NCI-H187 (cell line): ENCODE results near the gene PTPRK.
"Not testable (repeated sequence)": the region's sequence is repeated elsewhere in the genome, so short reads cannot be mapped to it uniquely, and the experiment has no call there.

Experiments
- DNase-seq, 2 experiments: peaks; one replicate each; lab custom pipeline; 2025; lab: John Stamatoyannopoulos, UW

The PTPRK gene

DNA sequence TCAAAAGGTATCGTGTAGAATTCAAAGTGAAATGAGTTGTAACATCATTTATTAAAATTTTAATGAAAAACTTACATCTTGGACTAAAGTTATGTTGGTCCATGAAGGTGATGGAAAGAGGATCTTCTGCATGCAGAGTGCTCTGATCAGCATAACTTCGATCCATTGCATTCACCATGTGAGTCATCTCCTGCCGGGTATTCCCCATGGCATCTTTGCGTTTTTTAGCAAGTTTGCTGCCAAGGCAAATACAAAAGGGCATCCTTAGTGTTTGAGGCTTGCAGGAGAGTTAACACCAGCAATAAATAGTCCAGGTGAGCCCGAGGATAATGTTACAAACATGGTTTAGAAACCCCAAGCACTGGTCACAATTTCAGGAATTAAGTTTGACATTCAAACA lies 515.4 kb downstream of the PTPRK start:
- no peak for DNase-seq

DNA sequence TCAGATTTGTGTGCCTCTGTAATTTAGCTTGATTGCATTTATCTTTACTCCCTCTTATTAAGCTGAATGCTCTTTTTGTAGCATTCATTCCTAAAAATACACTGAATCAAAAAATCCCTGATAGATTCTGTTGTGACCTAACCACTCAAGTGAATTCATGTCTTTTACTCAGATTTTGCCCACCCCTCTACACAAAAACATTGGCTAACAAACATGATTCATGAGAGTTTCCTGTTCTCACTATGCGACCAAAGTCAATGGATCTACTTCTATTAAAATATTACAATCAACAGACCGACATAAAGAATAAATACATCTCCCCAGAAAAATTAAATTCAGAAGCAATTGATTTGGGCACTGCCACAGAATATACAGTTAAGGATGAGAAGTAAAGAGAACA lies 520.0 kb downstream of the PTPRK start:
- no peak for DNase-seq

DNA sequence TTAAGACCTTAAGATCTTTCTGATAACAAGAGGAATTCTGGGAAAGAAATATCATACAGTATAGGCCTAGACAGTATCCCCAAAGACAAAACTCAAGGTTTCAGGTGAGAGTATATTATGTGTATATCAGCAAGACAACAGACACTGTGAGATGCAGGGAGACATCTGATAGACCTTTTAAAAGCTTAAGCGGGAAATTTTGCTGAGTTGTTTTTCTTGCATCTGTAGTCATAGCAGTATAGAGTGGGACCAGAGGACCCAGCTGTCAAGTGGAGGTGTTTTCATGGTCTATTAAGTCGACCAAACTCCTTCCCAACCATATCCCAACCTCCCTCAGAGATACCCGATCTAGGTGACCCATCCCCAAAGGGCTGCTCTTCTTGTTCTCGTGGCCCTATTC lies 521.4 kb downstream of the PTPRK start:
- DNase-seq, result no peak

DNA sequence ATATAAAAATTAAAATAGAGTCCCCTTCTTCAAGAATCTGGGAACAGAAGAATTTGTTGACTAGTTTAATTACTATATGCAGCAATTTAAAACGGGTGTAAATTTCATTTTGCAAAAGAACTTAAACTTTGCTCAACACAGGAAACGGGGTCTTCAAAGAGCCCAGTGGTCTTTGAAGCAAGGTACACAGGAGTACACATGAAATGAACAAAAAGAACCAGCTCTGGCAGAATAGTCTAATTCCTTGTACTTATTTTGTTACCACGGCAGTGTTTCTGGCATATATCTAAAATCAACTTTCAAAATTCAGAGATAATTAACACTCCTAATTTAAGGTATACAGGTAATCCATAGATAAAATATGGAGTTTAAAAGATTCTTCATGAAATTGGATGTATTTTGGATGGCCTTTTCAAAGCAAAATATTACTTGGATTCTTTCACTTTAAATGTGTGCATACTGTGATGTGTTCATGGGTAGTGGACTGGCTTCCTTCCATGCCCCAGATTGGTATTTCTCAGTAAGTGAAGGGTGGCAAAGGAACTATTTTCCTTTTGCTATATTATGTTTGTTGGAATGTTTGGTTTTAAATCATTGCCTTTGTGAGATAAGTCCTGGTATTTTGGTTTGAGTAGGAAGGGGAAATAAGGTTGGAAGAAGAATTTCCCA lies 522.8 kb downstream of the PTPRK start:
- DNase-seq, result no peak

DNA sequence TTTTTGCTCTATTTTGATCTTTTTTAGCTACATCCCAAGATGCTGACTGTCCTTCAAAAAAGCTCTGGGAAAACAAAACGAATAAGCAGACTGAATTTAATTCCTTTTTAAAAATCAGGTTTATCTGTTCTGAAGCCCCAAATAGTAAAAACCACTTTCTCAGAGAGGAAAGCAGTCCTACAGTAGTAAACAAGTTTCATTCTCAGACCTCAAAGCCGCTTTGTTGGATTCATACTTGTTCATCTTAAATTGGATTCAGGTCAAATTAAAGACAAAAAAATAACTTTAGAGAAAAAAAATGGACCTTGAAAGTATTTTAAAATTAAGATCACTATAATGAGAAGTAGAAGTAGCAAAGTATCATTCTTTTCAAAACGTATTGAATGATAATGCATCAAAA lies 523.5 kb downstream of the PTPRK start:
- no peak for DNase-seq

DNA sequence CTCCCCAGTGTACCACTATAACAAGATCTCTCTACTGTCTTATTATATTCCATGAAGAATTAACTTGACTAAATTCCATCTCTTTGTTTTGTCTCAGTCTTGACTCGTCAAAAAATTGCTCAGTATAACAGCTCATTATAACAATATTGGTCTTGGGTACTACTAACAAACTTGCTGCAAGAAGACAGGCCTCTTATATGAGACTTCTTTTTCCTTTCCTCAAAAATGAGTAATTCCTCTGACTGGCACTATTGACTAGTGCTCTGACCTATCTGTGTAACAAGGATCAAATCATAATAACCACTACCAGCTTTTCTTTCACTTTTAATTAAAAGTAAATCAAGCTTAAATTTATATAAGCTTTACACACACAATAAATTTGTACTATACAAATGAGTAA lies 528.3 kb downstream of the PTPRK start:
- no peak for DNase-seq

DNA sequence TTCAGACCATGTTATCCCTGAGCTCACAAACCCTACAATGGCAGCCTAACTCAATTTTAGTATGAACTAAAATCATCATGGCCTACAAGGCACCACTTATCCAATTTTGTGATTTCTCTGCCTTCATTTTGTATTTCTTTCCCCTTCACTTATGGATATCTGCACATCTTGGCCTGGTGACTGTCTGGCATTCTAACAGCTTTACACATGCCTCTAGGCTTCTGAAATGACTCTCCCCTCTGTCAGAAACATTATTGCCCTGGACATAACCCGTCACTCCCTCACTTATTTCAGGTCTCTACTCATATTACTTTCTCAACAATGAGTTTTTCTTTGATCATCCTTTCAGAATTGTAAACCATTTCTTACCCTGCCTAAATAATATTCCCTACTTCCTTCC lies 530.3 kb downstream of the PTPRK start:
- DNase-seq, result no peak

DNA sequence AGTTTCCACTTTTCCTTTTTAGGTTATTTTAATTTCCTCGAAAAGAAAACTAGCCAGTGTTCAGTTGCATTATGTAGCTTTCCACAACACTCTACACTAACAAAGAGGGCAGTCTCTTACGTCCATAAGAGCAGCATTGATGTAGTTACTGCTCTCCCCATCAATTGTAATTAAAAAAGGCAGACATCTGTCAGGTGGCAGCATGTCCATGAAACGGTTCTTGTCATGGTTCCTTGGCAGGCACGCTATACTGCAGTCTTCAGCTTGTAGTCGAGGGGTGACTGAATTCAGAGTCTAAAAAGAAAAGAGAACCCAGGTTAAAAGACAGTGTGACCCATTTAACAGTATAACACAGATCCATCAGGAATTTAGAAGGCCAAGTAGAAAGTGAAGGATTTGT lies 539.4 kb downstream of the PTPRK start:
- no peak for DNase-seq

DNA sequence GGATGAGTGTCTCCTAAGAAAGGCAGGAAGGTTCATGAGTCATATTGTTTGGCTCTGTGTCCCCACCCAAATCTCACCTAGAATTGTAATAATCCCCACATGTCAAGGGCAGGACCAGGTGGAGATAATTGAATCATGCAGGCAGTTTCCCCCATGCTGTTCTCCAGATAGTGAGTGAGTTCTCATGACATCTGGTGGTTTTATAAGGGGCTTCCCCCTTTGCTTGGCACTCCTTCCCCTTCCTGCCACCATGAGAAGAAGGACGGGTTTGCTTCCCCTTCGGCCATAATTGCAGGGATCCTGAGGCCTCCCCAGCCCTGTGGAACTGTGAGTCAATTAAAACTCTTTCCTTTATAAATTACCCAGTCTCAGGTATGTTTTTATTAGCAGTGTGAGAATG lies 542.2 kb downstream of the PTPRK start:
- DNase-seq, result not testable (repeated sequence)

DNA sequence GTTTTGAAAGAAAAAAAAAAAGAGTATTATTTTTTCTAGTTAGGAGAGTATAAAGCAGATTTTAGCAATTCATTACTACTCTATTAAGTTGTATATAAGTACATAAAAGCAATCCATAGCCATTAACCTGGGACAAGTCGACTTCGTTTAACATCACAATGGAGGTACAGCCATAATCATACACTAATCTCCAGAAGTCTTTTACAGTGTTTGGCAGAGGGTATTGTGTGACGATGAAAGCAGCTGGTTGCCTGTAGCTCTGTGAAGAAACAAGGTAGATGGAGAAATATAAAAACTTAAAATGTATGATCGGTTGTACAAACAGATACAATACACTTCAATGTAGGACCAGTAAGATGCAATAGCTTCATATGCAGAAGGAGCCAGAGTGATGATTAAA lies 543.6 kb downstream of the PTPRK start:
- no peak for DNase-seq

DNA sequence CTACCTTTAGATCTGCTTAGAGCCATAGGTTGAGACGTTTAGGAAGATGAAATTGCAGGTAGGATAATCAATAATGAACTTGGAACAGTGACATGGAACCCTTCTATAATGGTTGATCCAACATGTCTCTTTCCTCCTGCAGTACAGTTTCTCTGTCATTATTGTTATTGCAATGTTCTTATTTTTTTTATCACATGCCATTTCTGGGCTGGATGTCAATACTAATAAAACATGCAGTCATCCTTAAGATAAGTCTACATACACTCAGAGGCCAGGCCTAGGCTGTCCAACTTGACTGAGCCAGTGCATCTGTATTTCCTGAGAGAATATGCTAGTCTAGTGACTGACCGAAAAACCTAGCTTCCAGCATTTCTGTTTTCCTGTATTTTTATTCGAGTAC lies 544.3 kb downstream of the PTPRK start:
- DNase-seq, result no peak

DNA sequence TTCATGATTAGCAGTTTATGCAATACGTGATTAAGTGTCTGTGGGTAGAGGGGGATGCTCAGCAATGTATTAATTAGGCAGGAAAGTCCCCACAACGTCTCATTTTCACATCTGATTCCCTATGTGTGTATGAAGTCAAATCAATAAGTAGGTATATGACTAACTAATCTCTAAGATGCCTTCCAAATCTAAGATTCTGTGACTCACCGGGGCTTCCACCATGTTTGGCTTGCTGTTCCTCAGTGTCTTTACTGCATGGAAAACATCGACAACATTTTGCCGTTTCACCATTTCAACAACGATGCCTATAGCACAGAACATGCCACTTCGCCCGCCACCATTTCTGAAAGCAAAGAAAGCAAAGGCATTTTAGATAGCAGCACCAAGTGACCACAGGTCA lies 547.6 kb downstream of the PTPRK start:
- DNase-seq, result no peak

DNA sequence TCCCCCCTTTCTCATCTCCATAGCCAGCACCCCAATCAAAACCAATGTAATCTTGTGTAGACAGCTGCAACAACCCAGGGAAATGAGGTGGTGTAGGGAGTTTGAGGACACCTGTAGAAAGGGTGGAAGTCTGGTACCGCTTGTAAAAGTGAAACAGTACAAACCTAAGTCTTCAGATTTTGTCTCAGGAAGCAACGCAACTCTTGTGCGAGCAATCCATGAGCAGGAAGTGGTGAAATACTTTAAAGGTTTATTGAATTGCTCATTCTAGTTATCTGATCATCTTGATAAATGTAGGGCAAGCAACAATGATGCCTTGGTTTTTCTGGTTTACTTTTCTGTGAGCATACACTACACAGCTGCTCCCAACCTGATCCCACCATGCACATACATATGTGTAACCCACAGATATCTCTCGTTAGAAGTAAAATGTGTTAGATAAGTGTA lies 548.4 kb downstream of the PTPRK start:
- no peak for DNase-seq

DNA sequence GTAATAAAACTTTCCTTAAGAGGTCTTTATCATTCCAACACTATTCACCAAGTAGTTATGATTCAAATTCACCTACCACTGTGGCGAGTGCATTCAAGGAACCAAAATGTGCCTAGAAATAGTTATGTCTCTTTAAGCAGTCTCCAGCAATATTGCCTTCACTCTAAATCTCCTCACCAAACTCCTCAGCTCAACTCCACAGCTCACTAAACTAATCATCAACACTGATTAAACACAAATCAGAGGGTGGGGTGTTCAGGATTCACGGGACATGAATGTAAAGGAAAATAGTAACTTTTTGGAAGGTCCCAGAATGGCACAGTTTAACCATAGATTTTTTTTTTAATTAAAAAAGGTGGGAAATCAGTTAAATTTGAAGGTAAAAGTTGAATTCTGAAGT lies 549.0 kb downstream of the PTPRK start:
- DNase-seq, result no peak

DNA sequence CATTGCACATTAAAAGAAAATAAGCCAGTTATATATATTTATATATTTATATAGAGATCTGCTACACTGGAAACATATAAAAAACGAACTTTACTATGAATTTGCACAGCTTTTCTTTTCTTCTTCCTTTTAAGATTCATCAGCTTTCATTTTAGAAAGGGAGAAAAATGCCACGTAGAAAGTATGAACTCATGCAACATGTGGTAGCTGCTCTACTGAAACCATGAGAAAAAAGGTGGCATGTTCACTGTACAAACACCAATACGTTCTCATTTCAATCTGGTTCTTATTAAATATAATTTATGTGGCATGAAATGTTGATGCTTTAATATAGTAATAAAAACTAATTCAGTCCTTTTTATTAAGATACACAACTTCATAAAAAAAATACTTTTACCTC lies 550.7 kb downstream of the PTPRK start:
- DNase-seq, result no peak

DNA sequence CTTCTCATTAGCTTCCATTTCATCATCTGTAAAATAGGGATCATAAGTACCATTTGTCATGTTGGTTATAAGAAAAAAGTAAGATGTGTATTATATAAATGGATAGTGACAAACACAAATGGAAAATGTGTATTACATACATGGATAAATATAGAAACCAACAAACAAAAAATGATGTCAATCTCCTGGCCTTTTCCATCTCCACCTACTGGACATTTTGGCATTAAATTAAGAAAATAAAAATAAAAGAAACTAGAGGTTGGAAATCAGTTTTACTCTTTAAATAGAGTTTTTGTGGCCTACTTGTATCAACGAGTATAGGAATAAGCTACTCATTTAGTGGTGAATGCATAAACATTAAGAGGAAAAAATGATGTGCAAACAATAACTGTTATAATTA lies 552.0 kb downstream of the PTPRK start:
- no peak for DNase-seq

DNA sequence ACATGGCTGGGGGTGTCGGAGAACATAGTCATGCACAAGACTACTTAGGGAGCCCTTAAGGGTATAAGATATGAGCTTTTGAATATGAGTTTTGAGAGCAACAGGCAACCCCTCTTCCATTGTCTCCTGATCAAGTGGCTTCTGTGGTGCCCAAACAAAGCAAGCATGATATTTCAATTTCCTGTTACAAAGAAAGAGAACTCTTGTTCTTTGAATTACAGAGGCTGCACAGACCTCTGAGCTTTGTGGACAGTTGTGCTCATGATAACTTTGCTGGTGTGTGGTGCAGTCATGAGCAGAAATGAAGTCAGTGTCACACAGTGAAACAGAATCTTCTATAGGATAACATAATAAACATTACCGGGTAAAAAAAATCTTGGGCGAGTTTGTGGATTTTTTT lies 552.7 kb downstream of the PTPRK start:
- DNase-seq, result no peak

DNA sequence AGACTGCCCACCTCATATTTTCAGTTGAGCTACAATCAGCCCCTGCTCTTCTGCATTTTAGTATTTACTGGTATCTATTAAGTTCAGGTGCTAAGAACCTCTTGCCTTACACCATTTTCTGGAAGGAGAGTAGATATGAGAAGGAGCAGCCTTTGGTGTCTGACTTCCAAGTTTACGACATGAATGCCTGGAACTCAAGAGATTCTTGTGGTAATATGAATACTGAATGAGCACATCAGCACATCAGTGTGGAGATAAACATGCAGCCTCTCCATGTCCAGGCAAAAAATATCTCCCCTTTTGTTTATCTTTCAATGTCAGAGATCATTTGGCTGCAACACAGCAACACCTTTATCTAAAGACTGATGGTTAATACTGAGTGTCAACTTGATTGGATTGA lies 553.8 kb downstream of the PTPRK start:
- no peak for DNase-seq

DNA sequence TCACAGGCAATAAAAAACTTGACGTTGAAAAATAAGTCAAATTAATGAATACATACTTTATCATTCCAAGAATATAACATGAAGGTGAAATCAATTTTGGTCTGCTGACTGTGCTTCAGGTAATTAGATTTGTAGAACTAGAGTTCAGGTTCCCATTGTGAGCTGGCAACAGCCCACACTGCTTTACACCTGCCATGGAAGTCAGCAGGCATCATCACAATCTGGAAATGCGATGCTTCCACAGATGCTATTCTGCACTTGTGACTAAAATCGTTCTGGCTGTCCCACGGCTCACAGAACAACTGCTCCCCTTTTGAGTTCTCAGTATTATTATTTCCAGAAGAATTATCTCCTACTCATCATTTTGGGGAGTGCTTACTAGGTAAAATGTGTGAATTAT lies 556.9 kb downstream of the PTPRK start:
- DNase-seq, result no peak

DNA sequence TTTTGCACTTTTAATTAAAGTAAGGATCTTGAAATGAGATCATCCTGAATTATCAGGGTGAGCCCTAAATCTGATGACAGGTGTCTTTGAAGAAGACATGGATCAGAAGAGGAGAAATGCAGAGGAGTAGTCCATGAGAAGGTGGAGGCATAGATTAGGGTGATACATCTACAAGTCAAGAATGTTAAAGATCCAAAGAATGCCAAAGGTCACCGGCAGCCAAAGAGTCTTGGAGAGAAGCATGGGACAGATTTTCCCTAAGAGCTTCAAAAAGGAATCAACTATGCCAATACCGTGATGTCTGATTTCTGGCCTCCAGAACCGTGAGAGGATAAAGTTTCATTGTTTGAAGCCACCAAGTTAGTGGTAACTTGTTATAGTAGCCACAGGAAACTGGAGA lies 560.5 kb downstream of the PTPRK start:
- no peak for DNase-seq

DNA sequence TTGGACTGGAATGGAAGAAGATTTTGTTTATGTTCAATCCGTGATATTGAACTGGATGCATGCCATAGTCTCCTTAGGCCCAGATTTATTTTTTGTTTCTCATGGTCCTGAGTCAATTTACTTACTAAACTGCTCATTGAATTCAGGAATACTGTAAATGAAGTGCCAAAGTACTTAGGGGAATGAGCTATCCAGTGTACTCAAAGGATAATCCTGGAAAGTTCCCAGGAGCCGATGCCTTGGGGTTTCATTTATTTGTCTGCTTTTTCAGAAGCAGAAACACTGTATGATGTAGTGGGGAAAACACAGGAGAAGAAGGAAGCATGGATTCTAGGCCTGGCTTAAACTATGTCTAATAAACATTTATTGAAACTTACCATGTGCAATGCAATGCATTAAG lies 563.4 kb downstream of the PTPRK start:
- DNase-seq, result no peak

DNA sequence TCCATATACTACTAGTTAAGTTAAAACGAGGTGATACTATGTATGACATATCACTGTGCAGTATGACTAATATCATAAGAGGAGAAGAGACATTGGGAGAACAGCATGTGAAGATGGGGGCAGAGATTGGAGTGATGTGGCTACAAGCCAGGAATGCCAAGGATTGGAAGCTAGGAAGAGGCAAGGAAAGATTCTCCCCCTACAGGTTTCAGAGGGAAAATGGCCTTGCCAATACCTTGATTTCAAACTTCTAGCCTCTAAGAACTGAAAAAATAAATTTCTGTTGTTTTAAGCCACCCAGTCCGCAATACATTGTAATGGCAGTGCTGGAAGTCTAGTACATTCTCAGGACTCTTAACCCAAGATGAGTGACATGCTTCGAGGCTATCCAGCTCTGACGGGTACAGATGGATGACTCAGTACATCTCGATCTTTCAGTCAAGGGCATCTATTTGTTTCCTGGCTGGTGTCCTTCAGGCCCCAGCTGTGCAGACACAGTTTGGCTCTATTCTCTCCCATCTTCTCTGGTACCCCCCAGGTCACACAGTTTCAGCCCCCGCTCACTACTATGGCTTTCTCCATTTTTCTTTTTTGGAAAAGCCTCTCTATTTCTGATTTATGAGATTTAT lies 564.0 kb downstream of the PTPRK start:
- no peak for DNase-seq

DNA sequence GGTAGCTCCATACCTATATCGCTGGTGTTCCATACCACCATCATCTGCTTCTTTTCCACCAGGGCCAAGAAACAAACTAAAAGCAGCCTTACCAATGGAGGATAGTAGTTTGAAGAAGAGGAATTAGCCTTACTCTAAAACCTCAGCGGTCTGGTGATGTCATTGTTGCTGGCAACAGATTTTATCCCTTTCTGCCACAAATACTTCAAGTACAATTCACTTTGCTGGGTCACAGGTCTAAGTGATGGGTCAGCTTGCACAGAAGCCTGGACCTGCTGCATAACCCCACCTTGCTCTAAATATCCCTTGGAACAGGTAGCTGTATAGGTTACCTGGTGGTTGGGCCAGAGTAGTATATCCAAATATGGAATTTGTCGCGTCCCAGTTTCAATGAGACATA lies 566.3 kb downstream of the PTPRK start:
- no peak for DNase-seq

DNA sequence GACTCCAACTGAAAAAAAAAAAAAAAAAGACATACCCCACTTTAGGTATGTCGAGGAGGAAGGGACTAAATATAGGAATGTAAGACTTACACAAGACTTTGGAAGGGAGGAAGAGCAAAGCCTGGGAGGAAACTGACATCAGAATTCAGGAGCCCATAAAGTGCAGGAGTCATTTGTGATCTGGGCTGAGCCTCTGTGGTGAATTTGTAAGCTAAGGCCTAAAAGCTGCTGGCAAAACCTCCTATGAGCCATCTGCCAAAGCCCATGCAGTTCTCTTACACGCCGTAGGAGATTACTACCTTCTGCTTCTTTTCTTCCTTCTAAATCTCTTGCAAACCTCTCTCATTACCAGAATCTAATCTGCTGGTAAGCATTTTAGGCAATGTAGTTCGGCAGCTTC lies 567.6 kb downstream of the PTPRK start:
- DNase-seq, result no peak
